CD1c-positive myeloid dendritic cell (primary cell): ENCODE results near the gene WNK2.

Source experiments
- DNase-seq: peaks from one replicate; pipeline ENCODE4 v3.0.0-alpha.2; 2016; ENCODE audit errors: extremely low spot score

WNK2 gene

GRCh38 chr9:93254806-93255493 lies 71.0 kb downstream of the WNK2 start:
- DNase-seq = no peak

GRCh38 chr9:93255494-93255867 lies 71.5 kb downstream of the WNK2 start:
- DNase-seq = no peak

- DNase-seq = no peak
These were observed 72.3 kb downstream of the WNK2 start for GRCh38 chr9:93255994-93256877.

GRCh38 chr9:93256878-93257807 lies 73.2 kb downstream of the WNK2 start:
- DNase-seq = no peak

- DNase-seq = no peak
These were observed 73.9 kb downstream of the WNK2 start for GRCh38 chr9:93257808-93258331.

GRCh38 chr9:93258419-93258817 lies 74.5 kb downstream of the WNK2 start:
- DNase-seq = no peak

- DNase-seq = no peak
These were observed 75.0 kb downstream of the WNK2 start for GRCh38 chr9:93258818-93259489.

- no peak for DNase-seq
These were observed 75.7 kb downstream of the WNK2 start for GRCh38 chr9:93259490-93260262.

- no peak for DNase-seq
These were observed 76.5 kb downstream of the WNK2 start for GRCh38 chr9:93260263-93261066.

- no peak for DNase-seq
These were observed 77.3 kb downstream of the WNK2 start for GRCh38 chr9:93261281-93261680.

- no peak for DNase-seq
These were observed 78.0 kb downstream of the WNK2 start for GRCh38 chr9:93261735-93262523.

GRCh38 chr9:93262537-93263310 lies 78.8 kb downstream of the WNK2 start:
- DNase-seq = no peak

- DNase-seq = no peak
These were observed 79.6 kb downstream of the WNK2 start for GRCh38 chr9:93263334-93264229.

- no peak for DNase-seq
These were observed 80.6 kb downstream of the WNK2 start for GRCh38 chr9:93264338-93265125.

- DNase-seq = no peak
These were observed 81.5 kb downstream of the WNK2 start for GRCh38 chr9:93265301-93265971.

GRCh38 chr9:93265972-93266371 lies 82.0 kb downstream of the WNK2 start:
- no peak for DNase-seq
